Neuron (in vitro differentiated cells): ENCODE data around the gene TMEM145.
"Not testable (repeated sequence)": the region's sequence is repeated elsewhere in the genome, so short reads cannot be mapped to it uniquely, and the experiment has no call there.

ENCODE experiments used
- H2AFZ ChIP-seq: one replicate; pipeline ENCODE4 v1.6.1; 2013; ENCODE audit warnings: low read depth, mild to moderate bottlenecking, inconsistent platforms, low read length, moderate library complexity
- H3K27me3 ChIP-seq: one replicate; pipeline ENCODE4 v1.6.1; 2013; ENCODE audit warnings: low read length; ENCODE audit not compliant: insufficient read depth
- H3K36me3 ChIP-seq: one replicate; pipeline ENCODE4 v1.6.1; 2013; ENCODE audit warnings: low read length; ENCODE audit not compliant: insufficient read depth
- H3K4me1 ChIP-seq: one replicate; pipeline ENCODE4 v1.6.1; 2013; ENCODE audit warnings: low read length; ENCODE audit not compliant: insufficient read depth
- H3K4me3 ChIP-seq: 2 replicates; pipeline ENCODE4 v1.5.1; 2013; ENCODE audit warnings: mild to moderate bottlenecking, low read length, moderate library complexity
- H3K9me3 ChIP-seq: one replicate; pipeline ENCODE4 v1.6.1; 2013; ENCODE audit warnings: low read length

TMEM145 gene

DNA sequence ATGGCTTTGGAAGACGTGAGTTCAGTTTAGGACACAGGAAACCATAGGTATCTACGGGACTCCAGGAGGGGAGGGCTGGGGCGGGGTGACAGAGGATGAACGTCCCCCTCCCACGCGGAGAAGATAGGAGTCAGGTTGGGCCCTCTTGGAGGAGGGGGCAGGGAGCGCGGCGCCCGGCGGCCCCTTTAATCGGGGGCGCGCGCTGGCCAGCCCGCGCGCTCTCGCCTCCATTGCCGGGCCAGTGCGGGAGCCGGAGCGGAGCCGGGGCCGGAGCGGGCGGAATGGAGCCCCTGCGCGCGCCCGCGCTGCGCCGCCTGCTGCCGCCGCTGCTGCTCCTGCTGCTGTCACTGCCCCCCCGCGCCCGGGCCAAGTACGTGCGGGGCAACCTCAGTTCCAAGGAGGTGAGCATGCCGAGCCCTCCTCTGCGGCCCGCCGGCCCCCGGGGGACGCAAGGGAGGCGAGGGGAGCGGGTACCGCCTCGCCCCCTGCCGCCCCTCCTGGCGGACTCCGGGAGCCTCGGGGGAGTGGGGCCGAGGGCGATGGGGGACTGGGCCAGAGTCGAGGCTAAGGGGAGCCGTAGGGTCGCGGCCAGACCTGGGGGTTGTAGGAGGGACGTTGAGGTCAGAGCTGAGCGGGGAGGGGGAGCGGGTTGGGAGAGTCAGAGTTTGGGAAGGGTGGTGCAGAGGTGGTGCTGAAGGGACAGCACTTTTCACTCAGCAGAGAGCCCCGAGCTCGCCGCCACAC is at the start of gene TMEM145:
TSS of gene TMEM145 (plus strand) at position 214 of the 744 bp plus-strand sequence. CDS start at position 282, 68 bp downstream.
- Histone ChIP-seq H3K4me1 (peaks cover 8% of the 10 kb centered on the region), H3K27me3 (no peaks in the 10 kb centered on the region), H3K9me3 (no peaks in the 10 kb centered on the region), H3K4me3 (peak within 1 kb of the TSS; percentile 52), H2AFZ (peak within 1 kb of the TSS; percentile 84), H3K36me3 (no peaks in the 10 kb centered on the region)

DNA sequence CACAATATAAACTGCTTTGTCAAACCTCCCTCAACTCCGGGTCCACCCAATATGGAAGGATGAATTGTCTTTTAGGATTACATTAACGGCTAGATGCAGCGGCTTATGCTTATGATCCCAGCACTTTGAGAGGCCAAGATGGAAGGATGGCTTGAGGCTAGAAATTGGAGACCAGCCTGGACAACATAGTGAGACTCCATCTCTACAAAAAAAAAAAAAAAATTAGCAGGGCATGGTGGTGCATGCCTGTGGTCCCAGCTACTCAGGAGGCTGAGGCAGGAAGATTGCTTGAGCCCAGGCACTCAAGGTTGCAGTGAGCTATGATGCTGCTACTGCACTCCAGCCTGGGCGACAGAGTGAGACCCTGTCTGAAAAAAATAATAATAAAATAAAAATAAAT is 47.0 kb upstream of the TMEM145 start:
- not testable (repeated sequence) for H2AFZ ChIP-seq, H3K9me3 ChIP-seq, H3K36me3 ChIP-seq, H3K4me3 ChIP-seq, H3K27me3 ChIP-seq
- peaks cover 22% of the 10 kb centered on the region for H3K4me1 ChIP-seq

DNA sequence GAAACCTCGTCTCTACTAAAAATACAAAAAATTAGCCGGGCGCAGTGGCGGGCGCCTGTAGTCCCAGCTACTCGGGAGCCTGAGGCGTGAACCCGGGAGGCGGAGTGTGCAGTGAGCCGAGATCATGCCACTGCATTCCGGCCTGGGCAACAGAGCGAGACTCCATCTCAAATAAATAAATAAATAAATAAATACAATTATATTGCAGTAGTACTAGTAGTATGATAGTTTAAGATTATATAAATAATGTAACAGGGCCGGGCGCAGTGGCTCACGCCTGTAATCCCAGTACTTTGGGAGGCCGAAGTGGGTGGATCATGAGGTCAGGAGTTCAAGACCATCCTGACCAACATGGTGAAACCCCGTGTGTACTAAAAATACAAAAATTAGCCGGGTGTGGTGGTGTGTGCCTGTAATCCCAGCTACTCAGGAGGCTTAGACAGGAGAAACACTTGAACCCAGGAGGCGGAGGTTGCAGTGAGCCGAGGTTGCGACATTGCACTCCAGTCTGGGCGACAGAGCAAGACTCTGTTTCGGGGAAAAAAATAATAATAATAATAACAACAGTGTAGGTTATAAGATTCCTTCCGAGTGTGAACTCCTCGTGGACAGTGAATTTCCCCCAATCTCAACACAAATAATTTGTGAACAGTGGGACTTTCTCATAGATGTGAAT is 46.0 kb upstream of the TMEM145 start:
- H3K4me3 ChIP-seq, result peak overlapping the region; percentile 69

DNA sequence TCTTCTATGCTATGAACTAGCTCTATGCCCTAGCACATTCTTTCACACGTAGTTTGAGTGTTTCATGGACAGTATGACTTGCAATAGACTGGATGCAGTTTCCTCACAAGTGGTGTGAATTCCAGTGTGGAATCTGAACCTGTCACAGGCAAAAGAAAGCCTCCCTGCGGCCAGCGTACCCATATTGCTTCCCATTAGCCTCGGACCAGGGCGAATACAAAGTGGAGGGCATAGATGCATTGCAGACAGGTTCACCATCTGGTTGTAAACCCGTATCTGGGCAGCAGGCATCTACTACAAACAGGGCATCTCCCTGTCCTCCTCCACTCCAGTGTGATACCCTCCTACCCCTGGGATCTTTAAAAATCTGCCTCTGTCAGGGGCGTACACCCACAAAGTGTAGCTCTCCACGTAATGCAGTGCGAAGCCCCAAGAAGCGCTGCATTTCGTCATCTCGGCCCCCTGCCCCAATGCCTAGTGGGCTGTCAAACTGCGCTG is 45.4 kb upstream of the TMEM145 start:
- Histone ChIP-seq H3K4me3 (peak overlapping the region; percentile 69), H2AFZ (peak overlapping the region; percentile 83), H3K36me3 (peaks cover under 1% of the 10 kb centered on the region), H3K4me1 (peaks cover 23% of the 10 kb centered on the region), H3K9me3 (no peaks in the 10 kb centered on the region), H3K27me3 (no peaks in the 10 kb centered on the region)

More for the DNA sequence above, 46.0 kb upstream of the TMEM145 start:
- Histone ChIP-seq H2AFZ (peak overlapping the region; percentile 83), H3K4me1 (peaks cover 23% of the 10 kb centered on the region)
- not testable (repeated sequence) for H3K27me3 ChIP-seq, H3K9me3 ChIP-seq, H3K36me3 ChIP-seq

DNA sequence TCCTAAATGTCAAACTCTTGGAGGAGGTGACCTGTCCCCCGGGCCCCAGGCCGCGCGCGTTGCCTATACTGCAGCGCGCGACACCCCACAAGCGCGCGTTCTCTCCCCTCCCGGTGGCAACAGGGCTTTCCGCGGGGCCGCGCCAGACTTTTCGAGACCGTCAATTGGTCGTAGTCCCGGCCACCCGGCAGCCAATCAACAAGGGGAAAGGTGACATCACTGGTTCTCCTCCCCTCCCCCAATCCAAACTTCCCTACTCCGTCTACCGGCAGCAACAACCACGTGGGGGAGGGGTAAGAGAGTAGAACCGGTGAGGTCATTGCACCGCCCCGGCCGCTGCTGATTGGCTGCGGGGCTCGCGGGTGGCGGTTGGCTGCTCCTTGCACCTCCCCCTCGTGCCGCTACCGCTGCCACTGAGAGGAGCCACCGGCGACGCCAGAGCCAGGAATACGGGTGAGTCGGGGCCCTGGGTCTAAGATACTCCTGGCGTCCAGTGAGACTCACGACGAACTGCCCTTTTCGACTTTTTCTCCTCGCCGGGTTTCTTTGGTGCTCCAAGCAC is 44.9 kb upstream of the TMEM145 start:
- Histone ChIP-seq H2AFZ (peak overlapping the region; percentile 83), H3K4me3 (peak overlapping the region; percentile 69), H3K9me3 (no peaks in the 10 kb centered on the region)

DNA sequence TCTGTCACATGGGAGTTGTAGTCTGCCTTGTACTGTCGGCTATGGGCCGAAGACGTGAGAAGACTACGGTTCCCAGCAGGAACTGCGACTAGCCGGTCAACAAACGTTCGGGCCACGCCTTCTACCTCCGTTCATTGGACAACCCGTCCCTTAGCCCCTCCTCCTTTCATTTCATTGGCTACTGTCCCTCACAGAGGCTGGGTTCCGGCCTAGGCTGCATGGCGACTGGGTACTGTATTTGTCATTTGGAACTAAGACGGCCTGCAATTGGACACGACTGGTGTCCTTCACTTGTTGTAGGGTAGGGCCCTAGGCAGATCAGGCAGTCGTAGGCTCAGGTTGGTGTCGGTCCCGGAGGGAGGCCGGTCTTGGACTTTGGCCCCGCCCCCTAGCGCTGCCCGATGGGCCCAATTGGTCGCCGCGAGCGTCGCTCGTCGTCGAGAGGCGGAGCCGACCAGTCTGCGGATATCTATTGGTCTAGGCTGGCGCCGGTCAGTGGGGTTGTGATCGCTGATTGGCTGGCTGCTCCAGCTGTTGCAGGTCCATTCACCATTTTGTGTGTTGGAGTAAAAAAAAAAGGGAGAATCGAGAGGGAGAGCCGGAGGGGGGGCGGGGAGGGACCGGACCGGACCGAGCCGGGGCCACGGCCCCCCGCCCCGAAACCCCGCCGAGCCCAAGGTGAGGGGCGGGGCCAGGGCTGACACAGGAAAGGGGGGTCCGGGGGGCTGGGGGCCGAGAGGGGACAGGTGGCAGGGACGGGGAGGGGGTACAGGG is 44.2 kb upstream of the TMEM145 start, which contains the start of gene CIC:
TSS of gene CIC (plus strand) at position 549 of the 774 bp plus-strand sequence. CDS start 2,532 bp downstream, outside the sequence.
- peak within 1 kb of the TSS; percentile 83 for H2AFZ ChIP-seq
- peaks cover 12% of the 10 kb centered on the region for H3K36me3 ChIP-seq
- no peaks in the 10 kb centered on the region for H3K27me3 ChIP-seq
- no peaks in the 10 kb centered on the region for H3K9me3 ChIP-seq
- H3K4me1 ChIP-seq, result peaks cover 23% of the 10 kb centered on the region
- H3K4me3 ChIP-seq, result peak within 1 kb of the TSS; percentile 69

More for the DNA sequence above, 44.9 kb upstream of the TMEM145 start:
- Histone ChIP-seq H3K36me3 (peaks cover 6% of the 10 kb centered on the region), H3K27me3 (no peaks in the 10 kb centered on the region), H3K4me1 (peaks cover 23% of the 10 kb centered on the region)

DNA sequence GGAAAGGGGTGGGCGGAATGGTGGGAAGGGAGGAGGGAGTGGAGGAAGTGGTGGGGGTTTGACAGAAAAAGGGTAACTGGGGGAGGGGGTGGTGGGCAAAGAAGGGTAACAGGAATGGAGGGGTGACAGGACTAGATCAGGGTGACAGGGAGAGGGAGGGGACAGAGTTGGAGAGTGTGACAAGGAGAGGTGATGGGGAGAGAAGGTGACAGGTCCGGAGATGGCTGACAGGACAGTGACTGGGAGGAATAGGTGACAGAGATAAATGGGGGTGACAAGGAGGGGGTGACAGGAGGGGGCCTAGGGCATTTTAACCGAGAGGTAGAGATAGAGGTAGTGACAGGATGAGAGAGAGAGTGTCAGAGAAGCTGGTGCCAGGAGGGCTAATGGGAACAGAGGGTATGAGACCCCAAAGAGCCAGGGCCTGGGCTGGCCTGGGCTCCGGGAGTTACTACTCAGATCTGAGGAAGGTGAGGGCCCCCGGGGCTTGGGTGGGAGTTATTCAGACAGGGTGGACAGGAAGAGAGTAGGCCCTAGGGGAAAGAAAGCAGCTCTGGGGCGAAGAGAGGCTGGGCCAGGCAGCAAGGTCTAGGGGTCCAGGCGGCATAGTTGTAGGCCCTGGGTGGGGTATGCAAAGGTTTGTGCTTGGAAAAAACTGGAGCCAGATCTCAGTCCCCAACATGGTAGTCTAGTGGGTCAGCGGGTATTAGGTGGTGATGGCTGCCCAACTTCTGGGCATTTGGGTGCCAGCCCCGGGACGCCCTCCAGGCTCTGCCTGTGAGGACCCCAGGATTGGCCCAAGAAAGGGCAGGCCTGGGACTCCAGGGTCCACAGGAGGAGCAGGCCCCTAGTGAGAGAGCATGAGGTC is 43.4 kb upstream of the TMEM145 start:
- Histone ChIP-seq H3K4me3 (peak overlapping the region; percentile 69), H3K36me3 (peaks cover 20% of the 10 kb centered on the region), H3K4me1 (peaks cover 23% of the 10 kb centered on the region), H3K9me3 (no peaks in the 10 kb centered on the region), H2AFZ (no peak overlapping the region), H3K27me3 (no peaks in the 10 kb centered on the region)

DNA sequence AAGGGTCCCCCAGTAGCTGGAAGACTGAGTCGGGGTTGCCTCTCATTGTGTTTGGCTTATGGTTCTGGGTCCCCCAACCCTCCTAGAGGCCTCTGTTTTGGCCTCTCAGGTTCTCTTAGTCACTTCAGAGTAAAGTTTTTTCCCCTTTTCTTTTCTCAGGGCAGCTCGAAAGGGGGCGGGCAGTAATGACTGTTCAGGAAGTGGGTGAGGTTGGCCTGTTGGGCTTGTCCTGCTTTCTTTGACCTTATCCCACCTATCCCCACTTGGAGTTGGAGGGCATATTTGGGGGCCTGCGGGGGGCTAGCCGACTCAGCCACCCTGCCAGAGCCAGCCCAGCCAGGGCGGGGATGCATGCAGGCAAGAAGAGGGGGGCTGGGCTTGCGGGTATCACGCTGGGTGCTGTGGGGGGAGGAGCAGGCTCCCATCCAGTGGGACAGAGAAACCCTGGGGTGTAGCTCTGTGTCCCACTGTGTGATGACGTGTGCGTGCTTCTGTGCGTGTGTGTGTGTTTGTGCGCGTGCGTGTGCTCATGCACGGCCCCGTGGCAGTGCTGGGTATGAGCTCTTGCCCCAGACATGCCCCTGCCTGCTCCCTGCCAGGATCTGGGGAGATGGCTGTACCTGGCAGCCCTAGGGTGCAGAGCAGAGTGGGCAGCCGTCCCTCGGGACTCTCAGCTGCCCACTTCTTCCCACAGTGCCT is 42.6 kb upstream of the TMEM145 start:
- Histone ChIP-seq H3K36me3 (peaks cover 26% of the 10 kb centered on the region), H3K4me3 (peak overlapping the region; percentile 69), H3K27me3 (no peaks in the 10 kb centered on the region), H3K9me3 (no peaks in the 10 kb centered on the region), H2AFZ (no peak overlapping the region), H3K4me1 (peaks cover 23% of the 10 kb centered on the region)

DNA sequence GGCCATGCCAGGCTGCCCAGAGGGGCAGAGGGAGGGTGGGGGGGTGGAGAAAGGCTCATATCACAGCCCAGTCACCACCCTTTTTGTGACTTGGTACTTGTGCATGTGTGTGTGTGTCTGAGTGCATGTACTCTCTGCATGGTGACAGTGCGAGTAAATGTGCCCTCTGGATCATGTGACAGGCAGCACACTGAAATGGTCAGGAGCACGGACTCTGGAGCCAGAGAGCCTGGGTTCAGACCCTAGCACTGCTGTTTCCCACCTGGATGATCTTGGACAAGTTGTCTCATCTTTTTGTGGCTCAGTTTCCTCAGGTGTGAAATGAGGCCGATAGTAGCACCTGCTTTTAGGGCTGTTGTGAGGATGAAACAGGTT is 42.1 kb upstream of the TMEM145 start:
- no peaks in the 10 kb centered on the region for H3K27me3 ChIP-seq
- no peak overlapping the region for H3K4me3 ChIP-seq

DNA sequence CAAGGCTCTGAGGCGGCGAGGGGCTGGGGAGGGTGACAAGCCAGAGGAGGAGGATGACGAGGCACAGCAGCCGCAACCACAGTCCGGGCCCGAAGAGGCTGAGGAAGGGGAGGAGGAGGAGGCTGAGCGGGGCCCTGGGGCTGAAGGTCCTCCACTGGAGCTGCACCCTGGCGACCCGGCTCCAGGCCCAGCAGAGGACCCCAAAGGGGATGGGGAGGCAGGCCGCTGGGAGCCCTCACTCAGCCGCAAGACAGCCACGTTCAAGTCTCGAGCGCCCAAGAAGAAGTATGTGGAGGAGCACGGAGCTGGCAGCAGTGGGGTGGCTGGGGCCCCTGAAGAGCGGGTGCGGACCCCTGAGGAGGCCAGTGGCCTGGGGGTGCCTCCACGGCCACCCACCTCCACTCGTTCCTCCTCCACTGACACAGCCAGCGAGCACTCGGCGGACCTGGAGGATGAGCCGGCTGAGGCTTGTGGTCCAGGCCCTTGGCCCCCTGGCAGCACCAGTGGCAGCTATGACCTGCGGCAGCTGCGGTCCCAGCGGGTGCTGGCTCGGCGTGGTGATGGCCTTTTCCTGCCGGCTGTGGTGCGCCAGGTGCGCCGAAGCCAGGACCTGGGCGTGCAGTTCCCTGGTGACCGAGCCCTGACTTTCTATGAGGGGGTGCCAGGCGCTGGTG is 41.1 kb upstream of the TMEM145 start:
- H3K4me1 ChIP-seq, result peaks cover 23% of the 10 kb centered on the region
- no peaks in the 10 kb centered on the region for H3K9me3 ChIP-seq
- H3K36me3 ChIP-seq, result peaks cover 26% of the 10 kb centered on the region
- H3K4me3 ChIP-seq, result no peak overlapping the region
- H3K27me3 ChIP-seq, result no peaks in the 10 kb centered on the region
- H2AFZ ChIP-seq, result no peak overlapping the region

More for the DNA sequence above, 42.1 kb upstream of the TMEM145 start:
- Histone ChIP-seq H2AFZ (no peak overlapping the region), H3K9me3 (no peaks in the 10 kb centered on the region), H3K36me3 (peaks cover 26% of the 10 kb centered on the region), H3K4me1 (peaks cover 23% of the 10 kb centered on the region)

DNA sequence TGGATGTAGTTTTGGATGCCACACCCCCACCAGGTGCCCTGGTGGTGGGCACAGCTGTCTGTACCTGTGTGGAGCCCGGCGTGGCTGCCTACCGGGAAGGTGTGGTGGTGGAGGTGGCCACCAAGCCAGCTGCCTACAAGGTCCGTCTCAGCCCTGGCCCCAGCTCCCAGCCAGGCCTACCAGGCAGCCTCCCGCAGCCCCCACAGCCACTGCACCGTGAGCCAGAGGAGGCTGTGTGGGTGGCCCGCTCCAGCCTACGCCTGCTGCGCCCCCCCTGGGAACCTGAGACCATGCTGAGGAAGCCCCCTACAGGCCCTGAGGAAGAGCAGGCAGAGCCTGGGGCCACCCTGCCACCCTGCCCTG is 40.6 kb upstream of the TMEM145 start:
- H3K4me1 ChIP-seq, result peaks cover 23% of the 10 kb centered on the region
- H3K36me3 ChIP-seq, result peaks cover 26% of the 10 kb centered on the region
- H3K9me3 ChIP-seq, result no peaks in the 10 kb centered on the region
- no peak overlapping the region for H2AFZ ChIP-seq
- H3K4me3 ChIP-seq, result no peak overlapping the region
- no peaks in the 10 kb centered on the region for H3K27me3 ChIP-seq
